Heart left ventricle (tissue), 16 donors: ENCODE results near the gene PYGB. TPM values are rescaled to one million over a fixed set of nuclear protein-coding genes. Genes with fewer than 3 reads are reported as not detected.

Experiments
- ATAC-seq, 4 donors: fragments of 200-7000 bp; cut with Tn5 transposase; one replicate each; pipeline ENCODE4 v1.9.1; 2020 to 2022; ENCODE audit warnings: moderate library complexity in 4 of 4, mild to moderate bottlenecking in 3 of 4, moderate number of reproducible peaks in 1 of 4
- DNase-seq, 5 donors: peaks; one replicate each; pipeline ENCODE4 v3.0.0-alpha.2; 2020
- H3K27ac ChIP-seq, 12 donors: fragments of 200-600 bp; sonication (generic) in 4 of 12; one replicate each; pipeline versions ENCODE4 v1.5.0 to v1.8.0; 2016 to 2022; ENCODE audit warnings: mild to moderate bottlenecking in 2 of 12
- H3K27me3 ChIP-seq, 9 donors: fragments of 200-600 bp; sonication (generic) in 2 of 9; one replicate each; pipeline versions ENCODE4 v1.5.1 to v1.8.0; 2016 to 2022; ENCODE audit warnings: mild to moderate bottlenecking in 3 of 9
- H3K36me3 ChIP-seq, 9 donors: fragments of 200-600 bp; sonication (generic) in 2 of 9; one replicate each; pipeline versions ENCODE4 v1.5.0 to v1.8.0; 2018 to 2022; ENCODE audit warnings: mild to moderate bottlenecking in 2 of 9
- H3K4me1 ChIP-seq, 12 donors: fragments of 200-600 bp; sonication (generic) in 4 of 12; one replicate each; pipeline versions ENCODE4 v1.5.0 to v1.8.0; 2016 to 2022; ENCODE audit warnings: mild to moderate bottlenecking in 3 of 12
- H3K4me3 ChIP-seq, 12 donors: fragments of 200-600 bp; sonication (generic) in 4 of 12; one replicate each; pipeline versions ENCODE4 v1.5.0 to v1.8.0; 2017 to 2022; ENCODE audit warnings: mild to moderate bottlenecking in 9 of 12, moderate library complexity in 4 of 12
- H3K9me3 ChIP-seq, 12 donors: fragments of 200-600 bp; sonication (generic) in 4 of 12; one replicate each; pipeline versions ENCODE4 v1.5.0 to v1.8.0; 2016 to 2022; ENCODE audit warnings: mild to moderate bottlenecking in 1 of 12
- POLR2A ChIP-seq, 2 donors: fragments of 450-650 bp; IDR thresholded peaks; one replicate each; pipeline ENCODE4 v1.6.1; 2017; ENCODE audit warnings: antibody characterized with exemption in 2 of 2, mild to moderate bottlenecking in 2 of 2, moderate library complexity in 2 of 2
- WGBS, 4 donors: extraction: QIAGEN DNeasy Blood & Tissue Kit in 2 of 4; methylation state at CpG; one replicate each; pipeline versions ENCODE4 v1.1.5 to v1.1.7; 2013 to 2018; 5-methylcytosine and 5-hydroxymethylcytosine counted together
- intact Hi-C, 10 donors: fragments of 100-400 bp; cut with DNase I; formaldehyde crosslinking; loops; one replicate each; pipeline versions ENCODE4 v1.11.1 to v1.14.2; 2022
- polyA plus RNA-seq, 2 donors: library from polyadenylated mRNA; stranded (reverse); fragments of 200-250 nt; gene quantifications; one replicate each; pipeline ENCODE4 v1.2.3, GENCODE V29; 2013
- total RNA-seq, 9 donors: library from RNA; depleted of rRNA in 2 of 9; stranded (reverse); fragments of >200 nt in 2 of 9; fragmentation: NEBNext Ultra II Directional in 3 of 9; extraction: Animal tissue kit (Norgen Biotek cat#: 25700) in 3 of 9; gene quantifications; one replicate each; pipeline versions ENCODE4 v1.1.0 to v1.2.4, GENCODE V29; 2016 to 2023
- TF ChIP-seq, protein P1 (sequence below), 12 donors: fragments of 200-600 bp; sonication (generic) in 4 of 12; IDR thresholded peaks; one replicate each; pipeline versions ENCODE4 v1.5.0 to v1.8.0; 2018 to 2022; ENCODE audit warnings: antibody characterized with exemption in 12 of 12, mild to moderate bottlenecking in 5 of 12
- donor health status: ischemic (EF 13 %, LVEDD 7.1; RV severe dilation, severe dysfunction).
- donor health status: healthy with polysubstance abuse.
- donor health status: DM: no; HTN: yes; CAD: no.
- donor health status: DM: no; HTN: no; CAD: no.
- donor health status: ischemic (EF 25% LVEDD 6.9; RV normal size, moderate dysfunction).
- donor health status: ischemic (EF 25% LVEDD 5.7; RV mildly dilated, moderate dysfunction).
- donor health status: healthy.
- donor health status: DM: yes; HTN: yes; CAD: no.
- donor health status: ischemic (EF 35%, LVEDD 5.7; RV mildly dilated, moderate dysfunction).
- donor health status: nonischemic (EF 11% LVEDD 7.7; RV severe dilation, severe dysfunction).
- donor health status: DM: yes; HTN: yes; CAD: no.
- donor health status: PGD.
- donor health status: ischemic (EF 29% LVEDD 5.4; RV normal size, mild dysfunction).
- donor health status: nonischemic (EF 23%, LVEDD 6.1; RV moderate dilation, normal function).

The PYGB gene
- total and polyA plus RNA-seq, 11 donors = 144 to 450 (median 232) TPM

DNA sequence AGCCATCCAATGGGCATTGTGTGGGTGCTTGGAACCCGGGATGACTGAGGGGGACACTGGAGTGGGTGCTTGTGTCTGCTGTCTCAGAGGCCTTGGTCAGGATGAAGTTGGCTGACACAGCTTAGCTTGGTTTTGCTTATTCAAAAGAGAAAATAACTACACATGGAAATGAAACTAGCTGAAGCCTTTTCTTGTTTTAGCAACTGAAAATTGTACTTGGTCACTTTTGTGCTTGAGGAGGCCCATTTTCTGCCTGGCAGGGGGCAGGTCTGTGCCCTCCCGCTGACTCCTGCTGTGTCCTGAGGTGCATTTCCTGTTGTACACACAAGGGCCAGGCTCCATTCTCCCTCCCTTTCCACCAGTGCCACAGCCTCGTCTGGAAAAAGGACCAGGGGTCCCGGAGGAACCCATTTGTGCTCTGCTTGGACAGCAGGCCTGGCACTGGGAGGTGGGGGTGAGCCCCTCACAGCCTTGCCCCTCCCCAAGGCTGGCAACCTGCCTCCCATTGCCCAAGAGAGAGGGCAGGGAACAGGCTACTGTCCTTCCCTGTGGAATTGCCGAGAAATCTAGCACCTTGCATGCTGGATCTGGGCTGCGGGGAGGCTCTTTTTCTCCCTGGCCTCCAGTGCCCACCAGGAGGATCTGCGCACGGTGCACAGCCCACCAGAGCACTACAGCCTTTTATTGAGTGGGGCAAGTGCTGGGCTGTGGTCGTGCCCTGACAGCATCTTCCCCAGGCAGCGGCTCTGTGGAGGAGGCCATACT lies 49.4 kb downstream of the PYGB start:
- Histone ChIP-seq H3K36me3 (peaks cover 0 to 54% (median 42%) of the 10 kb centered on the region in 9 donors), H3K4me3 (no peak overlapping the region), H3K9me3 (no peaks in the 10 kb centered on the region), H3K4me1 (peaks cover 9 to 56% (median 34%) of the 10 kb centered on the region in 12 donors), H3K27me3 (no peaks in the 10 kb centered on the region), H3K27ac (peak overlapping the region in 6 of 12 donors; percentile 2 to 85 (median 66))
- peak in 1 of 5 donors; percentile 30 for DNase-seq
- 76 to 85% (median 81%) methylated on average over 7 to 10 of the region's 10 CpGs for WGBS, 4 donors
- ATAC-seq = no peak
- intact Hi-C loops = loop anchor here in 8 of 10 donors (5.0 to 10.0 kb wide), 5 partner anchors 97 to 303 kb away; partner anchors contain the start of genes APMAP (in 2 of the 8), ABHD12 (in 1 of the 8) and ENTPD6 (in 1 of the 8)
- no peak for TF ChIP-seq POLR2A (IDR thresholded peaks at IDR 0.05)
- TF ChIP-seq, protein P1, sequence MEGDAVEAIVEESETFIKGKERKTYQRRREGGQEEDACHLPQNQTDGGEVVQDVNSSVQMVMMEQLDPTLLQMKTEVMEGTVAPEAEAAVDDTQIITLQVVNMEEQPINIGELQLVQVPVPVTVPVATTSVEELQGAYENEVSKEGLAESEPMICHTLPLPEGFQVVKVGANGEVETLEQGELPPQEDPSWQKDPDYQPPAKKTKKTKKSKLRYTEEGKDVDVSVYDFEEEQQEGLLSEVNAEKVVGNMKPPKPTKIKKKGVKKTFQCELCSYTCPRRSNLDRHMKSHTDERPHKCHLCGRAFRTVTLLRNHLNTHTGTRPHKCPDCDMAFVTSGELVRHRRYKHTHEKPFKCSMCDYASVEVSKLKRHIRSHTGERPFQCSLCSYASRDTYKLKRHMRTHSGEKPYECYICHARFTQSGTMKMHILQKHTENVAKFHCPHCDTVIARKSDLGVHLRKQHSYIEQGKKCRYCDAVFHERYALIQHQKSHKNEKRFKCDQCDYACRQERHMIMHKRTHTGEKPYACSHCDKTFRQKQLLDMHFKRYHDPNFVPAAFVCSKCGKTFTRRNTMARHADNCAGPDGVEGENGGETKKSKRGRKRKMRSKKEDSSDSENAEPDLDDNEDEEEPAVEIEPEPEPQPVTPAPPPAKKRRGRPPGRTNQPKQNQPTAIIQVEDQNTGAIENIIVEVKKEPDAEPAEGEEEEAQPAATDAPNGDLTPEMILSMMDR (IDR thresholded peaks at IDR 0.05) = no peak

DNA sequence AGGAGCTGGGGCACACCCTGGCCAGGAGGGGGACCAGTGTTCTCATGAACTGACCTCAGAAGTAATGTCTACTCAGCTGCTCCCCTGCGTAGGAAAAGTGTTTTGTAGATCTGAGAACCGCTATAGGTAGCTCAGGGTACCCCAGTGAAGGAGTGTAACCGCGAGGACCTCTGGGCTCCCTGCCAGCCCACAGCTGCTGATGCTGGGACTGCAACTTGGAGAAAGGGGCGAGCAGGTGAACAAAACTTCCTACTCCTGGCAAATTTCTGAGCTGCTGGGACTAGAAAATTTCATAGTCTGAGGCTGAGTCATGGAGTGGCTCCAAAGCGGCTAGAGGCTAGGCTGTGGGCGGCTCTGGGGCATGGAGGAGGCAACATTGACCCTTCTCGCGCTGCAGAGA lies 51.9 kb downstream of the PYGB start:
- intact Hi-C loops = loop anchor here in 9 of 10 donors (2.0 to 10.0 kb wide), 6 partner anchors 95 to 305 kb away; partner anchors contain the start of genes APMAP (in 2 of the 9), ABHD12 (in 1 of the 9) and ENTPD6 (in 1 of the 9)
- DNase-seq (peak in 1 of 5 donors; percentile 29), ATAC-seq (no peak)
- H3K36me3 ChIP-seq = peaks cover 0 to 62% (median 41%) of the 10 kb centered on the region in 9 donors
- H3K27ac ChIP-seq = no peak overlapping the region
- no peaks in the 10 kb centered on the region for H3K9me3 ChIP-seq
- H3K27me3 ChIP-seq = no peaks in the 10 kb centered on the region
- H3K4me3 ChIP-seq = no peak overlapping the region
- H3K4me1 ChIP-seq = peaks cover 9 to 33% (median 20%) of the 10 kb centered on the region in 12 donors
- WGBS, 4 donors = 81 to 85% (median 84%) methylated on average over 9 of the region's 9 CpGs
- TF ChIP-seq, protein P1 (IDR thresholded peaks at IDR 0.05) = no peak
- TF ChIP-seq POLR2A (IDR thresholded peaks at IDR 0.05) = no peak

DNA sequence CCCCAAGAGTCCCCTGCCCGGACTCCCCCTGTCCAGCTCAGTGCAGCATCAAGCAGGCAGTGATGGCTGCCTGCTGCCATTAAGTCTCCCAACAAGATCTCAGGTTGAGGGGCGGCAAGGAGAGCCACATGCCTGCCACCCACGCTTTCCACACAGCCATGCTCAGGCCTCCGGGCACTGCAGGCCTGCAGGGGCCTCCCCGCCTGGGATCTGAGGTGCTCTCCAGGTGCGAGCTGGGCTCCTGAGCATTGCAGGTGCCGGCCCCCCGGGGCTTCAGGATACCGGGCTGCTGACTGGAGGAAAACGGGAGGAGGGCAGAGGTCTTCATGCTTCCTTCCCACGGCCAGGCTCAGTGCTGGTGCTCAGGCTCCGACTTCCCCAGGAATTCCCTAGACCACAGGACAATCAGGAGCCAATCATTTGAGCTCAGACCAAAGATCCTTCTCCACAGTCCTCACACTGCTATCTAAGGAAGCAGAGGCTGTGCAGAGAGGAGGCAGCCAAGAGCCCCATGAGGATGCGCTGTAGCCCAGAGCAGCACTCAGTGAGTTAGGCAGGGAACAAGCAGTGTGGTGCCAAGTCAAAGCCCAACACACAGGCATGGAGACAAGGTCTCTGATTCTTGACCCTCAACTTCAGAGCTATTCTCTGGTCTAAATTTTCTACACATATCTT lies 52.7 kb downstream of the PYGB start:
- peak in 1 of 5 donors; percentile 41 for DNase-seq
- intact Hi-C loops = loop anchor here in 1 of 10 donors (5.0 kb wide), 1 partner anchor 97 kb away; no protein-coding TSS in a partner anchor
- no peak for TF ChIP-seq POLR2A (IDR thresholded peaks at IDR 0.05)
- TF ChIP-seq, protein P1 (IDR thresholded peaks at IDR 0.05) = no peak
- no peaks in the 10 kb centered on the region for H3K27me3 ChIP-seq
- WGBS, 4 donors = 62 to 74% (median 67%) methylated on average over 6 to 13 of the region's 13 CpGs
- peak overlapping the region in 1 of 12 donors; percentile 41 for H3K27ac ChIP-seq
- H3K9me3 ChIP-seq = no peaks in the 10 kb centered on the region
- no peak overlapping the region for H3K4me3 ChIP-seq
- peak; percentile 10 to 42 (median 38) for ATAC-seq
- peaks cover 0 to 67% (median 45%) of the 10 kb centered on the region in 9 donors for H3K36me3 ChIP-seq
- peaks cover 5 to 25% (median 12%) of the 10 kb centered on the region in 12 donors for H3K4me1 ChIP-seq
